K562 (cell line): Measurements from ENCODE around the gene PSMA4. TPM values are rescaled to one million over a fixed set of nuclear protein-coding genes. Genes with fewer than 3 reads are reported as not detected.
A peak's percentile ranks its signal among the peaks of the same experiment; 100 is the strongest.

Experiments used
- BRF1 ChIP-seq: IDR thresholded peaks from 3 replicates; pipeline ENCODE4 v1.6.1; 2011; ENCODE audit warnings: borderline replicate concordance, mild to moderate bottlenecking; ENCODE audit not compliant: insufficient read length; ENCODE audit errors: extremely low read depth
- CBX3 ChIP-seq, 2 experiments: IDR thresholded peaks; 1 replicate in 1 of 2; 2 replicates in 1 of 2; pipeline ENCODE4 v1.6.1; 2012; ENCODE audit warnings: inconsistent platforms in 2 of 2, low read length in 2 of 2, borderline replicate concordance in 1 of 2, control low read depth in 1 of 2
- CXXC5 ChIP-seq: fragments of 250-450 bp; sonication (Bioruptor Pico); IDR thresholded peaks from 2 replicates; pipeline ENCODE4 v1.8.0; 2022; ENCODE audit warnings: inconsistent platforms, mild to moderate bottlenecking, moderate library complexity
- FOXK1 ChIP-seq: sonication (generic); formaldehyde crosslinking; IDR thresholded peaks from 2 replicates; pipeline ENCODE4 v1.8.0; 2022; ENCODE audit warnings: missing genetic modification reagents, mild to moderate bottlenecking, borderline replicate concordance
- FOXK2 ChIP-seq, 2 experiments: fragments of 450-650 bp; IDR thresholded peaks in 1 of 2; conservative IDR thresholded peaks in 1 of 2; 2 replicates each; pipeline ENCODE4 v1.6.1; 2016; ENCODE audit warnings: low read depth in 2 of 2, mild to moderate bottlenecking in 1 of 2
- GTF2A2 ChIP-seq: IDR thresholded peaks from 2 replicates; pipeline ENCODE4 v1.6.1; 2016; ENCODE audit warnings: mild to moderate bottlenecking, missing genetic modification characterization, missing compliant biosample characterization
- HNRNPL ChIP-seq: fragments of 200-400 bp; formaldehyde crosslinking; IDR thresholded peaks from 2 replicates; pipeline ENCODE4 v1.6.1; 2017; ENCODE audit warnings: low read depth, mild to moderate bottlenecking, low read length
- SAFB ChIP-seq: fragments of 200-400 bp; formaldehyde crosslinking; IDR thresholded peaks from 2 replicates; pipeline ENCODE4 v1.6.1; 2017; ENCODE audit warnings: low read depth, low read length, borderline replicate concordance
- SETDB1 ChIP-seq: IDR thresholded peaks from one replicate; pipeline ENCODE4 v1.6.1; 2012; ENCODE audit warnings: low read length, control low read depth, inconsistent platforms
- SNRNP70 ChIP-seq: fragments of 200-400 bp; formaldehyde crosslinking; optimal IDR thresholded peaks from 2 replicates; pipeline ENCODE3; 2017; ENCODE audit warnings: low read depth, low read length
- TEAD1 ChIP-seq, 2 experiments: fragments of 450-650 bp in 1 of 2; sonication (generic) in 1 of 2; formaldehyde crosslinking; IDR thresholded peaks; 2 replicates each; pipeline versions ENCODE4 v1.4.0 to v1.8.0; 2020 to 2022; ENCODE audit warnings: mild to moderate bottlenecking in 2 of 2, missing genetic modification reagents in 1 of 2
- ZKSCAN8 ChIP-seq: fragments of 200-800 bp; sonication (Bioruptor generic); IDR thresholded peaks from 2 replicates; pipeline ENCODE4 v1.6.1; 2016; ENCODE audit warnings: missing genetic modification characterization, missing compliant biosample characterization
- ZNF121 ChIP-seq: sonication (generic); formaldehyde crosslinking; conservative IDR thresholded peaks from 2 replicates; pipeline ENCODE4 v1.8.0; 2022; ENCODE audit warnings: missing genetic modification reagents
- ZNF408 ChIP-seq: fragments of 250-450 bp; sonication (Bioruptor Pico); IDR thresholded peaks from 2 replicates; pipeline ENCODE4 v1.4.0; 2020; ENCODE audit warnings: low read depth, mild to moderate bottlenecking, moderate library complexity
- ZNF431 ChIP-seq: sonication (generic); formaldehyde crosslinking; IDR thresholded peaks from 2 replicates; pipeline ENCODE4 v1.8.0; 2022; ENCODE audit warnings: mild to moderate bottlenecking, missing genetic modification reagents
- ZNF75A ChIP-seq: fragments of 450-650 bp; formaldehyde crosslinking; IDR thresholded peaks from 2 replicates; pipeline ENCODE4 v1.4.0; 2020; ENCODE audit warnings: mild to moderate bottlenecking
- ZSCAN32 ChIP-seq: fragments of 450-650 bp; formaldehyde crosslinking; IDR thresholded peaks from 2 replicates; pipeline ENCODE4 v1.4.0; 2020; ENCODE audit warnings: mild to moderate bottlenecking, moderate library complexity
- polyA plus RNA-seq, 8 experiments: library from polyadenylated mRNA; depleted of rRNA in 4 of 8; stranded (reverse) in 5 of 8; unstranded in 3 of 8; fragments of >200 nt; fragmentation: Nextera tagmentation in 2 of 8; fragmentation: Illumina TruSeq in 1 of 8; extraction: Ambion mirVana in 2 of 8; extraction: Trizol in 1 of 8; gene quantifications; 2 replicates each; pipeline versions ENCODE4 v1.2.1 to v1.2.3, GENCODE V29; 2011 to 2014; ENCODE audit warnings: inconsistent platforms in 1 of 8, missing spikeins in 1 of 8
- total RNA-seq, 7 experiments: library from RNA; depleted of rRNA in 6 of 7; stranded (reverse); fragments of >200 nt in 6 of 7; fragmentation: Illumina TruSeq in 2 of 7; extraction: Trizol in 2 of 7; gene quantifications; 2 replicates each; pipeline versions ENCODE4 v1.2.1 to v1.2.3, GENCODE V29; 2011 to 2021; ENCODE audit warnings: low replicate concordance in 1 of 7
- TF ChIP-seq, protein P1 (sequence below), 2 experiments: fragments of 450-650 bp; IDR thresholded peaks; 2 replicates each; pipeline ENCODE4 v1.6.1; 2016
- TF ChIP-seq, protein P2 (sequence below): IDR thresholded peaks from 2 replicates; pipeline ENCODE4 v1.6.1; 2014; ENCODE audit warnings: antibody characterized with exemption
- TF ChIP-seq, protein P3 (sequence below): sonication (generic); formaldehyde crosslinking; IDR thresholded peaks from 2 replicates; pipeline ENCODE4 v1.8.0; 2022; ENCODE audit warnings: missing genetic modification reagents, mild to moderate bottlenecking, borderline replicate concordance
- TF ChIP-seq, protein P4 (sequence below): fragments of 450-650 bp; conservative IDR thresholded peaks from 2 replicates; pipeline ENCODE4 v1.6.1; 2016; ENCODE audit warnings: missing genetic modification characterization, low read depth, mild to moderate bottlenecking, control low read depth, missing compliant biosample characterization

Gene PSMA4
- total and polyA plus RNA-seq, 9 of the 15 experiments (the other 6 are each of a cell fraction or from before 2014, with no cell fraction given), result 304 to 1,857 (median 666) TPM

DNA sequence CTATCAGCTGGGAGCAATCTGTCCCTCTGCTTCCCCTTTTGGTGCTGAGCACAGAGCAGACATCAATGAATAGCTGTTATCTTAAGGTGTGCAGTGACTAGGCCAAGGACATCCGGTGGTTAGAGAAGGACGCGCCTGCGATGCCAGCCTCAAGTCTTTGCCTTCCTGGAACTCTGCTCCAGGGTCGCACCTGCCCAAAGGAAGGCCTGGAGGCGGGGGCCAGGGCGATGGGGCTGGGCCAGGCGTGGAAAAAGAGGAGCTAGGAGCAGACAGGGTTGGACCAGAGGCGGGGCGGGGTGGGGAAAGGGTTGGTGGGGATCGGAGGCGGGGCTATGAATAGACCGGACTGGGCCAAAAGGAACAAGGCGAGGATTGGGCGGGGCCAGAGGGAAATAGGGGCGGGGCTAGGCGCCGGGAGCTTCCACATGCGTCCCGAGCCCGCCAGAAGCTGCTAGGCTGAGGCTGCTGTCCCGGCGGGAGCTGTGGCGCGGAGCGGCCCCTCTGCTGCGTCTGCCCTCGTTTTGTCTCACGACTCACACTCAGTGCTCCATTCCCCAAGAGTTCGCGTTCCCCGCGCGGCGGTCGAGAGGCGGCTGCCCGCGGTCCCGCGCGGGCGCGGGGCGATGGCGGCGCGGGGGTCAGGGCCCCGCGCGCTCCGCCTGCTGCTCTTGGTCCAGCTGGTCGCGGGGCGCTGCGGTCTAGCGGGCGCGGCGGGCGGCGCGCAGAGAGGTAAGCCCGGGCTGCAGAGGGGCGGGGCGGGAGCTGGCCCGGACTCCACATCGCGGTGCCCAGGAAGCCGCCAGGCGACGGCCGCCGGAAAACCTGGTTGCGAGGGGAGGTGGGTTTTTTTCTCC lies 25.1 kb downstream of the PSMA4 start, which contains the start of gene CHRNA5 (continued):
- TF ChIP-seq, protein P1, sequence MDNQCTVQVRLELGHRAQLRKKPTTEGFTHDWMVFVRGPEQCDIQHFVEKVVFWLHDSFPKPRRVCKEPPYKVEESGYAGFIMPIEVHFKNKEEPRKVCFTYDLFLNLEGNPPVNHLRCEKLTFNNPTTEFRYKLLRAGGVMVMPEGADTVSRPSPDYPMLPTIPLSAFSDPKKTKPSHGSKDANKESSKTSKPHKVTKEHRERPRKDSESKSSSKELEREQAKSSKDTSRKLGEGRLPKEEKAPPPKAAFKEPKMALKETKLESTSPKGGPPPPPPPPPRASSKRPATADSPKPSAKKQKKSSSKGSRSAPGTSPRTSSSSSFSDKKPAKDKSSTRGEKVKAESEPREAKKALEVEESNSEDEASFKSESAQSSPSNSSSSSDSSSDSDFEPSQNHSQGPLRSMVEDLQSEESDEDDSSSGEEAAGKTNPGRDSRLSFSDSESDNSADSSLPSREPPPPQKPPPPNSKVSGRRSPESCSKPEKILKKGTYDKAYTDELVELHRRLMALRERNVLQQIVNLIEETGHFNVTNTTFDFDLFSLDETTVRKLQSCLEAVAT (IDR thresholded peaks at IDR 0.05), result no peak
- TF ChIP-seq SAFB (peak; percentile 72; the same call in 1 of the 2 replicates), GTF2A2 (tag) (no peak), ZSCAN32 (no peak), ZNF121 (CRISPR knock-in tag) (no peak), ZNF75A (no peak), FOXK1 (CRISPR knock-in tag) (no peak), SETDB1 (no peak), CXXC5 (CRISPR knock-in tag) (peak; percentile 74), HNRNPL (no peak), SNRNP70 (no peak), ZKSCAN8 (CRISPR knock-in tag) (no peak), ZNF431 (no peak), BRF1 (no peak), ZNF408 (no peak), TEAD1 (CRISPR knock-in tag; IDR thresholded peaks at IDR 0.05) (no peak), CBX3 (IDR thresholded peaks at IDR 0.05; ENCODE audit: borderline replicate concordance in 1 of 2, low read length in 2 of 2) (no peak), FOXK2 (conservative IDR thresholded peaks at IDR 0.05 in 1 of 2, IDR thresholded peaks at IDR 0.05 in 1 of 2; ENCODE audit: low read depth in 2 of 2) (peak in 1 of 2 experiments; percentile 70; a peak in 2 of 4 replicates)
- TF ChIP-seq, protein P2, sequence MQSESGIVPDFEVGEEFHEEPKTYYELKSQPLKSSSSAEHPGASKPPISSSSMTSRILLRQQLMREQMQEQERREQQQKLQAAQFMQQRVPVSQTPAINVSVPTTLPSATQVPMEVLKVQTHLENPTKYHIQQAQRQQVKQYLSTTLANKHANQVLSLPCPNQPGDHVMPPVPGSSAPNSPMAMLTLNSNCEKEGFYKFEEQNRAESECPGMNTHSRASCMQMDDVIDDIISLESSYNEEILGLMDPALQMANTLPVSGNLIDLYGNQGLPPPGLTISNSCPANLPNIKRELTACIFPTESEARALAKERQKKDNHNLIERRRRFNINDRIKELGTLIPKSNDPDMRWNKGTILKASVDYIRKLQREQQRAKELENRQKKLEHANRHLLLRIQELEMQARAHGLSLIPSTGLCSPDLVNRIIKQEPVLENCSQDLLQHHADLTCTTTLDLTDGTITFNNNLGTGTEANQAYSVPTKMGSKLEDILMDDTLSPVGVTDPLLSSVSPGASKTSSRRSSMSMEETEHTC, result no peak
- TF ChIP-seq, protein P3, sequence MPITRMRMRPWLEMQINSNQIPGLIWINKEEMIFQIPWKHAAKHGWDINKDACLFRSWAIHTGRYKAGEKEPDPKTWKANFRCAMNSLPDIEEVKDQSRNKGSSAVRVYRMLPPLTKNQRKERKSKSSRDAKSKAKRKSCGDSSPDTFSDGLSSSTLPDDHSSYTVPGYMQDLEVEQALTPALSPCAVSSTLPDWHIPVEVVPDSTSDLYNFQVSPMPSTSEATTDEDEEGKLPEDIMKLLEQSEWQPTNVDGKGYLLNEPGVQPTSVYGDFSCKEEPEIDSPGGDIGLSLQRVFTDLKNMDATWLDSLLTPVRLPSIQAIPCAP (CRISPR knock-in tag), result no peak
- TF ChIP-seq, protein P4, sequence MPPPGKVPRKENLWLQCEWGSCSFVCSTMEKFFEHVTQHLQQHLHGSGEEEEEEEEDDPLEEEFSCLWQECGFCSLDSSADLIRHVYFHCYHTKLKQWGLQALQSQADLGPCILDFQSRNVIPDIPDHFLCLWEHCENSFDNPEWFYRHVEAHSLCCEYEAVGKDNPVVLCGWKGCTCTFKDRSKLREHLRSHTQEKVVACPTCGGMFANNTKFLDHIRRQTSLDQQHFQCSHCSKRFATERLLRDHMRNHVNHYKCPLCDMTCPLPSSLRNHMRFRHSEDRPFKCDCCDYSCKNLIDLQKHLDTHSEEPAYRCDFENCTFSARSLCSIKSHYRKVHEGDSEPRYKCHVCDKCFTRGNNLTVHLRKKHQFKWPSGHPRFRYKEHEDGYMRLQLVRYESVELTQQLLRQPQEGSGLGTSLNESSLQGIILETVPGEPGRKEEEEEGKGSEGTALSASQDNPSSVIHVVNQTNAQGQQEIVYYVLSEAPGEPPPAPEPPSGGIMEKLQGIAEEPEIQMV, result no peak
